Sciatic nerve (tissue), 2 donors: ENCODE results near the gene ALX4. TPM values are rescaled to one million over a fixed set of nuclear protein-coding genes. Genes with fewer than 3 reads are reported as not detected.

ENCODE experiments used
- ATAC-seq: fragments of 200-7000 bp; cut with Tn5 transposase; one replicate; pipeline ENCODE4 v1.9.1; 2020; ENCODE audit warnings: mild to moderate bottlenecking, moderate library complexity
- DNase-seq: peaks from one replicate; pipeline ENCODE4 v3.0.0-alpha.2; 2020; ENCODE audit warnings: low spot score
- intact Hi-C: fragments of 100-400 bp; cut with DNase I; formaldehyde crosslinking; loops from one replicate; pipeline ENCODE4 v1.14.2; 2022
- total RNA-seq: library from RNA; stranded (reverse); fragmentation: NEBNext Ultra II Directional; extraction: Animal tissue kit (Norgen Biotek cat#: 25700); gene quantifications from one replicate; pipeline ENCODE4 v1.2.1, GENCODE V29; 2021
- donor health status: DM: no; HTN: no; CAD: no.
- donor health status: DM: no; HTN: no; CAD: no.

Gene ALX4
- total RNA-seq, 1 donor from 2014 or later, result 1.1 TPM

- no peak for ATAC-seq
- intact Hi-C loops, result no loop called here
- DNase-seq, result no peak
Observed at GRCh38 chr11:44229624-44230023, 80.3 kb downstream of the ALX4 start.

GRCh38 chr11:44229098-44229497 is 80.8 kb downstream of the ALX4 start:
- no peak for DNase-seq
- intact Hi-C loops, result no loop called here
- ATAC-seq, result no peak

GRCh38 chr11:44228379-44228778 is 81.6 kb downstream of the ALX4 start:
- no peak for DNase-seq
- ATAC-seq, result no peak
- intact Hi-C loops, result no loop called here

- intact Hi-C loops, result no loop called here
- ATAC-seq (no peak), DNase-seq (no peak)
Observed at GRCh38 chr11:44226945-44227344, 83.0 kb downstream of the ALX4 start.

- ATAC-seq (no peak), DNase-seq (no peak)
- intact Hi-C loops, result no loop called here
Observed at GRCh38 chr11:44226490-44226889, 83.4 kb downstream of the ALX4 start.

GRCh38 chr11:44224867-44225501 is 85.0 kb downstream of the ALX4 start:
- ATAC-seq, result peak; percentile 76
- no peak for DNase-seq
- intact Hi-C loops, result no loop called here

- intact Hi-C loops, result no loop called here
- ATAC-seq, result no peak
- no peak for DNase-seq
Observed at GRCh38 chr11:44223238-44223637, 86.7 kb downstream of the ALX4 start.

- no peak for DNase-seq
- no peak for ATAC-seq
- intact Hi-C loops, result no loop called here
Observed at GRCh38 chr11:44221992-44222391, 87.9 kb downstream of the ALX4 start.

- ATAC-seq, result no peak
- intact Hi-C loops, result no loop called here
Observed at GRCh38 chr11:44221456-44221855, 88.5 kb downstream of the ALX4 start.

GRCh38 chr11:44219830-44220796 is 89.8 kb downstream of the ALX4 start:
- ATAC-seq, result no peak
- DNase-seq, result no peak
- intact Hi-C loops, result no loop called here

More at GRCh38 chr11:44221456-44221855, 88.5 kb downstream of the ALX4 start:
- DNase-seq, result no peak

GRCh38 chr11:44217432-44217831 is 92.5 kb downstream of the ALX4 start:
- ATAC-seq, result no peak
- intact Hi-C loops, result no loop called here

GRCh38 chr11:44213148-44213547 is 96.8 kb downstream of the ALX4 start:
- intact Hi-C loops, result no loop called here
- DNase-seq (no peak), ATAC-seq (no peak)

More at GRCh38 chr11:44217432-44217831, 92.5 kb downstream of the ALX4 start:
- no peak for DNase-seq

GRCh38 chr11:44212128-44212527 is 97.8 kb downstream of the ALX4 start:
- intact Hi-C loops, result no loop called here
- ATAC-seq, result no peak
- DNase-seq, result no peak

Other genes starting within 250 kb of the ALX4 start
- gene ACCS, start 243.9 kb downstream of the ALX4 start, total RNA-seq, result 71.6 TPM
- 58.7 TPM for gene EXT2, start 214.5 kb downstream of the ALX4 start, total RNA-seq